Measurements from ENCODE around the gene TGFBI.
"Not testable (repeated sequence)": the region's sequence is repeated elsewhere in the genome, so short reads cannot be mapped to it uniquely, and the experiment has no call there.

TGFBI gene

DNA sequence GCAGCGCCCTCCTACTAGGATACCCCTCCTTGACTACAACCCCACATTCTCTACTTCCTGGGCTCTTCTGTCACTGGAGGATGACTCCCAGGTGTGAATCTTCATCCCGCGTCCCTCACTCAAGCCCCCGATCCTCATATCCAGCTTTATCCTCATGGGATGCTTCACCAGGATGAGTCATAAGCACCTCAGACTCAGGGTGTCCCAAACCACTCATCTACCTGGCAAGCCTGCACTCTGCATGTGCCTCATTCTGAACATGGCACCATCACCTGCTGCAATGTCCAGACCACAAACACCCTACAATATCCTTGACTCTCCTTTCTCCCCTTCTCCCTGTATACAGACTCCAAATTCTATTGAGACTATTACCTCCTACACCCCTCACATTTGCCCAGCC is 1.5 kb upstream of the TGFBI start:
- no peak for DNase-seq

DNA sequence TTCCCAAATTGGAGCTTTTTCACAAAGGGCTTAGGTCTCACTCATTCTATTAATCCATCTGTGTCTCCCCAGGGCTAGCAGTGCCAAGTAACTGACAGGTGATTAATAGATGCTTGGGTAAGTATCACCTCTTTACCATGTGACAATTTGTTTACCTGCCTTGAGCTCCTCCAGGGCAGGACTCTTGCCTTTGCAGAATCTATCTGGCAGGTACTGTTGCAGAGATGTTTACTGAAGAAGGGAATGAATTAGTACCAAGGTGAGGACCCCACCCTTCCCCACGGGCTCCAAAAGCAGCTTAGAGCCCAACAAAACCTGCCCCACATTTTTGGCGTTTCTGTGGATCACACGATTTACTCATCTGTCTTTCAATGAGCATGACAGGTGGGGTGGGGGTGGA is 698 bp upstream of the TGFBI start:
- DNase-seq, result no peak

DNA sequence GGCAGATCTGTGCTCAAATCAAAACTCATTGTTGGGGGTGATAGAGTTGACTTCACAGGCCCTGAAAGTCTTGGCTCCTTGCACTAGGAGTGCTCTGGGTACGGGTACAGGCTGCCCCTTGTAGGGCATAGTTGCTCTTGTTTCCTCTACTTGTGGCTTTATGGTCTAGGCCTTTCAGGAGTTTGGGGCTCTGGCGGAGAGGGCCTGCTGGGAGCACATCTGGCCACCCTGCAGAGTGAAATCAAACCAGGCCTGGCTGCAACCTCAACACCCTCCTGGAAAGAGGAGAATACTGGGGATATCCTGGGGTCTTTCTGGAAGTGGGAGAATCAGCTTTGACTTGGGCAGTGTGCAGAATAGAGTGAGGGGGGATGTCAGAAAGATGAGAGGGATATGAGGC is 1.5 kb downstream of the TGFBI start:
- DNase-seq, result no peak

DNA sequence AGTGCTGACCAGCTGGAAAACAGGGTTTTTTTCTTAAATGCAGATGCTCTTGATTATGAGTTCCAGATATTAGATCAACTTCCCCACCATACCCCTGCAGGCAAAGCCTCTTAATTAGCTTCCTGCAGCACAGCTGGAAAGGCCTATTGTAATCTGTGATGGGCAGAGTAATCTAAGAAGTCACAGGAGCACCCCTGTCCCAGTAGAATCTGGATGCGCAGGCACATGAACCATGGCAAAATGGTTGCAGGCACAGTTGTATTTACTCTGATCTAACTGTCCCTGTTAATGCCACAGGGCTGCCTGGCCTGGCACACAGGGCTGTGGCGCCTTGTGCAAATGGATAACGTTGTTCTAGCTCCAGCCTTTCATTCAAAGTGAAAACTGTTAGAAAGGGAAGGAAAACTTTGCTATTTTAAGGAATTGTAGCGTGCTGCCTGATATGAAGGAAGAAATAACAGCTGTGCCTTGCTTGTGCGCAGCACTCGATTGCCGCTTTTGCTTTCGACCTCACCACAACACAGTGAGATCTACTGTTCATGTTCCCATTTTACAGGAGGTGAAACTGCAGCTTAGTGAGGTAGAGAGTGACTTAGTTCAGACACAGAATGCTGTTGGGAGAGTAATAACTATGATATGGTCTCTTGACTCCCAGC is 2.3 kb downstream of the TGFBI start:
- DNase-seq, result no peak

DNA sequence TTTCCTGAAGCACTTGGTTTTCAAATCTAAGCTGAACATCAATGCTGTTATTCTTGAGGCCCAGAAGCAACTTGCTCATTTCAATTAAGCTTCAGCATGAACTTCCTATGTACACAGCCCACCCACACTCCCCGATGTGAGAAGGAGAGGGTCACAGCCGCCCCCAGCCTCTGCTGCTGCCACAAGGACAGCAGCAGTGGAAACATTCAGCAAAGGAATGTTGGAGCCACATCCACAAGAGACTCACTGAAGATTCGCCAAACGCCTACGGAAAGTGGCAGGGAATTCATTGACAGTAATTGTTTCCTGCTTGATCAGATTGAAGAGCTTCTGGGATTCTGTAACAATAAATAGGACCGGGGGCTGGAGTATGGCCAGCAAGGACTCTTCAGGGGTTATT is 2.9 kb downstream of the TGFBI start:
- no peak for DNase-seq

DNA sequence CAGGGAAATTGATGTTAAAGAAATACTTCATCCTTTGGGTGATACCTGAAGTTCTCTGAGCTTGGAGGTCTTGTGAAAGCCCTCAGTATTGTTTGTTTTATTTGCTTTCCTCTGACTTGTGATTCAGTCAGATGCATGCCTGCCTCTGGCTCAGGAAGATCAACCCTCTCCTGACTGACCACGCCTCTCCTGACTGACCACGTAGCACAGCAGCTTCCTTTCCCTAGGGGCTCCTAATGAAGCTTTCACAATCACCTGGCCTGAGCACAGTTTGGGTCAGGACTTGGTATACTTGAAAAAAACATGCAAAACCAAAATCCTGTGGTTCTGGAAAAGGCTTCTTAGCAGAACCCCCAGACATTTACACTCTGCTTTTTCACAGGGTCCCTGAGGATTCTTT is 3.8 kb downstream of the TGFBI start:
- no peak for DNase-seq

DNA sequence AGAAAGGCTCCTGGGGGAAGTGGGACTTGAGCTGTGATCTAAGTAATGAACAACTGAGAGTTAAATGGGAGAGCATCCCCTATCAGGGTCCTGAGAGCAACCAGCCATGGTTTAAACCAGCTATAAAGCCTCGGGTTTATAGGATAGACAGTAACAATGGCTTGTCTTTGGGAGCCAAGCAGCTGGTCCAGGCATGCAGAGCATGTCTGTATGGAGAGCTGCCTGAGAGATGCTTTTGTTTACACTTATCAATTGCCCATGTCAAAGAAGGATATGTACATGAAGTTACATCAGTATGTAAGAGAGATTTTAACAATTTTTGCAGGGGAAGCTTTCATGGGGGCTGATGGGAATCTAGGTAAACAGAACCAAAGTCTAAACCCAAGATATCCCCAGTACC is 4.4 kb downstream of the TGFBI start:
- no peak for DNase-seq

DNA sequence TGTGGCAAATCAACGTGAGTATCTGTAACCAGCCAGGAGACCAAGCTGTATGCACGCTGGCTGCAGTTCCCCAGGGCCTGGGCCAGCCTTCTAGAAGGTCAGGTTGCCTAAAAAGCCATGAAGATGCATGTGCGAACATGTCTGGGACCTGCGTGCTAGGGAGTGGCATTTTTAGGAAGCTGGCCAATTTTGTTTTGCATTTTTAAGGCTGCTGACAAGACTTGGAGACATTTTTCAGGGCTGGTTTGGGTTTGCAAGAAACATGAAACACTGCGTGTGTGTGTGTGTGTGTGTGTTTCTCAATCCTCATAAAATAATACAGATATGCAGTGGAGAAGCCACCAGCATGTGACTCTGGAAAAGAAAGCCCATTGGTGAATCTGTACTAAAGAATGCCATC is 5.1 kb downstream of the TGFBI start:
- no peak for DNase-seq

DNA sequence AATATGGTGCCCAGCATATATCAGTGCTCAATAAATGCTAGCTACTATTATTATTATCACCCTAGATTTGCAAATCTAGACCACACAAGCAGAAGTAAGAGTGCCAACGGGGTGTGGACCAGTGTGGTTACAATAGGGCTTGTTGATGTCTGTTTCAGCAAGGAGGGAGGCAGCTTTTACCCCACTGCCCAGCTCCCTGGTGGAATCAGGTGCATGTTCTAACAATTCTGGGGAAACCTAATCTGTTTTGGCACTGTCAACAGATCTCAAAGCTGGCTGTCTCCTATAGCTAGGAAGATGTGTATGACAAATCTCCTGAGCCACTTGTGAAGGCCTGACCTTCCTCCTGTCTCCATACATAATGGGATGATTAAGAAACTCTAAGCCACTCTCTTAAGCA is 5.7 kb downstream of the TGFBI start:
- no peak for DNase-seq

DNA sequence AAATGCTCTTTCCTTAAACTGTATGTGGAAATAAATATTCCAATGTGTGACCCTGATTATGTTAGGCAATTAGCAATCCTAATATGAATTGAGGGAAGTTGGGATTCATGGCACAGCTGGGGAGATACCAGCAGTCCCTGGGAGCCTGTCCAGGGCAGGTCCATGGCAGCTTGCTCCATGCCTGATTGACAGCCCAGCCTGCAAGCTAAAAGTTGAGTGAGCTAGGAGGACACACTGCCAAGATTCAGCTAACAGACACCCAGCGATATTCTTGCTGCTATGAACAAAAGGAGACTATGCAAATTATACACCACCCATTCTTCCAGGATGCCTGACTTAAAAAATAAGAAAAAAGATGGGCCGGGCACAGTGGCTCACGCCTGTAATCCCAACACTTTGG is 6.2 kb downstream of the TGFBI start:
- DNase-seq, result no peak

DNA sequence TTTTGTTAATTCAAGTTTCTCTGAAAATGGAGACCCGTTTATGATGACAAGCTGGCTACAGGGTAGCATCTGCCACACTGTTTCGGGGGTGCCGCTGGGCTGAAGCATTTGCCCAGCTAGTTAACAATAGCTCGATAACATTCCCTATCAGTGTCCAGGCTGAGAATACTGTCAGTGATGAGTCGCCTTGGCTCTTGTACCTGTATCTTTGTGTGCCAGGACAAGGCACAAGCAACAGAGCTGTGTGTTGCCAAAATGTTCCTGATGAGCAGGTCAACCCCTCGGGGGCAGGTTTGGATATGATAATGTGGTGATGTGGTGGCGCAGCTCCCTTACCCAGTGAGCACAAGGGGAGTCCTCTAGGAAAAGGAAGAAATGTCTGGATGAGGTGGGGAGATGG is 7.0 kb downstream of the TGFBI start:
- no peak for DNase-seq

DNA sequence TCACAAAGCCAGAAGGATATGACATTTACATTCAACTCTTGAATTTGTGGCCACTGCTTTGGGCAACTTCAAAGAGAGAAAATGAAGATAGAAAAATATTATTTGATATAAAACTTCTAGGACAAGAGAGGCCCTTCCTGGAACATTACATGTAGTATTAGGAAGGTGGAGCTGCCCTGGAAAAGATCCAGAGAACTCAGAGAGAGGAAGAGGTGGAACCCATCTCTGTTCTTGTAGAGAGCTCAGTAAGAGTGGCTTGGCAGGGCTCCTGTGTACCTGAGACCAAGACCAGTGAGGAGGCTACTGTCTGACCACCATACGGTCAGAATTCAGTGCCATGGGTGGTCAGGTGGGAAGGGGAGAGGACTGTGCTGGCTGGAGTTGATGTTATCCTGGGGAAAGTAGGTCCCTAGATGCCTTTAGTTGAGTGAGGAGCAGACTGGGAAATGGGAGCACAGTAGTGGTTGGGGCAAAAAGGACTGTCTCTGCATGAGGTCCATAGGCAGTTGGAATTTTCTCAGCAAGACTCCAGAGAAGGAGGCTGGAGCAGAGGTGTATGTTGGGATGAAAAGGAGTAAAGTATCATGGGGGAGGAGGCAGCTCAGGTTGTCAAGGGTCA is 7.6 kb downstream of the TGFBI start:
- no peak for DNase-seq

DNA sequence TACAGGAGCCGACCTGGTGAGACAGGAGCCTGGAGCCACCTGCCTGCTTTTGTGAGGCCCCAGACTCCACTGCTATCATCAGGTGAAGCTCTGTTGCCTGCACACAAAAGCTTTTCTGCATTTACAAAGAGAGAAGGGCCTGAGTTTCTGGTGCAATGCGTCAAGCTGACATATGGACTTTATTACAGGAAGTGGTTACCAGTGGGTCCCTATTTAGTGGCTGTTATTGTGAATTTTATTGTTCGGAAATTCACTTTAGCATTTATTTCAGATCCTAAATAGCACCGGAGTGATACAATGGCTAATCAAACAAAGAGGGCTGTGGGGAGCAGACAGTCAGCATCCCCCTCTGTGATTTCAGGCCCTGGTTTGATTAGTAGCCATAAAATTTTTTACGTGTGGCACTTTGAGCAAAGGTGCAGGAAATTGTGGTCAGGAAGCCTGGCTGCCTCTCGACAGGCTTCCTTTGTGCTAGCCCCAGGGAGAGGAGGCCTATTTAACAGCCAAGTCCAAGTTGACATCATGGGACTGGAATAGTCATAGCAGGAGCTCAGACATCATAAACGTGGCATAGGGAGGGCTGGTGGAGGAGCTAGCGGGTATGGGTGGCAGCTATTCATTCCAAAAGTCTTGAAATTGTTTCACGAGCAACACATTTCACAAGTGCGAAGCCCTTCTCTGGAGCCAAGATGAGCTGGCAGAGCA is 8.4 kb downstream of the TGFBI start:
- peak; percentile 49 for DNase-seq

DNA sequence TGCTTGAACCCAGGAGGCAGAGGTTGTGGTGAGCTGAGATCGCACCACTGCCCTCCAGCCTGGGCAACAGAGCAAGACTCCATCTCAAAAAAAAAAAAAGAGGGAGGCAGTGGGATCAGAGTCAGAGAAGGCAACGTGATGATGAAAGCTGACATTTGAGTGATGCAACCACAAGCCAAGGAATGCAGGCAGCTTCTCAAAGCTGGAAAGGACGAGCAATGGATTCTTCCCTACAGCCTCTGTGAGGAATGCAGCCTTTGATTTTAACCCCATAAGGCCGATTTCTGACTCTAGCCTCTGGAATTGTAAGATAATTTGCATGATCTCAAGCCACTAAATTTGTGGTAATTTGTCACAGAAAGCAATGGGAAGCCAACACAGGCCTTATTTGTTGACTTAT is 9.8 kb downstream of the TGFBI start:
- DNase-seq, result no peak

DNA sequence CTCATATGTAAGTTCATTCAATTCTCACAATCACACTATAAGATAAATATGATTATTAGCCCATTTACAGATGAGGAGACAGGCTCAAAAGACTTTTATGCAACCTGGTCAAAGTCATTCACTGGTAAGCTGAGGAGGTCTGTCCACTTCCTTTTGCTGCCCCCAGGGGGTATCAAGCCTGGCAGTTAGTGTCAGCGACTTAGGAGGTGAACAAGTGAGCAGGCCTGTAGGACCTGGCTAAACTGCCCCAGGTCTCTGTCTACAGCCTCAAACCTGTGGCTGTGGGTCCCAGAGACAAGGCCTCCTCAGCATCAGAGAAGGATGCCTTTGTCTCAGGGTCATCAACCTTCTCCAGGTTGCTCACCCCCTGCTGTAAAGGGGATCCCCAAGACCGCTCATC is 10.4 kb downstream of the TGFBI start:
- no peak for DNase-seq

DNA sequence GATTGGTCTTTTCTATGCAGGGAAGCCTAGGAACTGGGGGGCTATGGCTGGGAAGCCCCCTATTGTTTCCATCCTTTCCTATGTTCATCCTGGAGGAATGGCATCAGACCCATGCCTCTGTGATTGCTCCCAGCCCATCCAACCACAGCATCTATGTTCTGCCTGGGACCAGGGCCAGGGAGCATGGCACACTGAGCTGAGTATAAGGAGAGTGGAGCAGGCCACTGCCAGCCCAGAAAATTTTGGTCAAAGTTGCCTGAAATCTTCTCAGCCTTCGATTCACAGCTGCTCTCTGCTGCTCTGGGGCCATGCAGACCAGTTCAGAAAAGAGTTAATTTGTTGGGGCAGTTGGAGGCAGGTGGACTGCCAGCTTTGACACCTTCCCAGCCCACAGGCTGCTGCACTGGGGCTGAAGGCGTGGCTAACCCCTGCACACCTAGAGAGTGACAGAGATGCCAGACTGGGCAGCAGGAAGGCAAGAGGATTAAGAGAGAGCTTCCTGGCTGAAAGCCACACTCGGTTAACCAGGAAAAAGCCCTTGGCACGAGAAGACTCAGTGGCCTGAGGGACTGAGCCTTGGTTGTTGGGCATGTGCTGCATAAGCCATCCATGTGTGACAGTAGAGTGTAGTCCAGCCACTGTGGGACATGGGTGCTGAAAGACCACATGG is 12.1 kb downstream of the TGFBI start:
- no peak for DNase-seq

DNA sequence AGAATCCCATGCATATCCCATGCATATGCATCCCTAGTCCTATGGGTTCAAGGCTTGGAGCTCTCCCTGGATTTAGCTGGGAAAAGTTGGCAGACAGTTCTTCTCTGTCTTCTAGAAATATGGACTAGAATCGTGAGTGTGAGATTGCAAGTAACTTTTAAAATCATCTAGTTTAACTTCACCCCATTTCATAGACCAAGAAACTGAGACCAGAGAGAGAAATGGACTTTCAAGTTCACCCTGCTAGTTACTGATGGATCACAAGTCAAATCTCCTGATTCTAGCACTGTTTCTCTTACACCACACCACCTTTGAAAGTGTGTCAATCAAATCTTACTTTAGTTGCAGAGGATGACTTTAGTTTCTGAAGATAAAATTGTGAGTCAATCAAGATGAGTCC is 13.4 kb downstream of the TGFBI start:
- DNase-seq, result no peak

DNA sequence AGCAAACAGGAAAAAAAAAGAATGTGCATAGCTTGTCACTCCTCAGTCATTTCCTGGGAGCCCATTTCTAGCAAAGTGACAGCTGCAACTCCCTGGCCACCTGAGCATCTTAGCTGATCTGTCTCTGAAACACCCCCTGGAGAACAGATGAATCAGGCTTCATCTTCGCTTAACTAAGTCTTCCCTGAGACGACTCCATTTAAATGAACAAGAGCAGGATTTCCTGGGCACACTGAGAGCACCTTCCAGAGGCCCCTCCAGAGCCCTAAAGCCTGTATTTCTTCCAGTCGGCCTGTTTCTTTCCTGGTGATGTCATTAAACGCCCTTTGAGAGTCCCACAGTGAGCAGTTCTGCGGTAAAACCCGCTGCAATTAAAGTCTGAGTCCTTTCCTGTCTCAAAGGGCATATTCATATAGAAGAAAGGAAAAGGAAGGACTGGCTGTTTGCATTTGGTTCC is 13.9 kb downstream of the TGFBI start:
- DNase-seq, result peak; percentile 11

DNA sequence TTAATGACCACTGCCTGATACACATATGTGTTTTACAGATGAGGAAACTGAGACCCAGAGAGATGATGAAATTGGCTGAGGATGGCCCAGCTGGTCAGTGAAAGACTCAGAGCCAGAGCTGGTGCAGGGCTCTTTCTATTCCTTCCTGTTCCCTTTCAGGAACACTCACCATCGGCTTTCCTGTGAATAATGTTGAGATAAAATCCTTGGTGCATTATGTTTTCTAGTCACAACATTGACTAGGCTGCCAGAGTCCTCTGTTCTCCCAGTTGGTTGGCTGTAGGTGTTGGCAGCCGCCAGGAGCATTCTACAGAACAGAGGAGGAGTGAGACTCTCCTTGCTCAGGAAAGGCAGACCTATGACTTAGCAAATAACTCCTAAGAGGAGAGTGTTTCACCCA is 14.8 kb downstream of the TGFBI start:
- DNase-seq, result no peak

DNA sequence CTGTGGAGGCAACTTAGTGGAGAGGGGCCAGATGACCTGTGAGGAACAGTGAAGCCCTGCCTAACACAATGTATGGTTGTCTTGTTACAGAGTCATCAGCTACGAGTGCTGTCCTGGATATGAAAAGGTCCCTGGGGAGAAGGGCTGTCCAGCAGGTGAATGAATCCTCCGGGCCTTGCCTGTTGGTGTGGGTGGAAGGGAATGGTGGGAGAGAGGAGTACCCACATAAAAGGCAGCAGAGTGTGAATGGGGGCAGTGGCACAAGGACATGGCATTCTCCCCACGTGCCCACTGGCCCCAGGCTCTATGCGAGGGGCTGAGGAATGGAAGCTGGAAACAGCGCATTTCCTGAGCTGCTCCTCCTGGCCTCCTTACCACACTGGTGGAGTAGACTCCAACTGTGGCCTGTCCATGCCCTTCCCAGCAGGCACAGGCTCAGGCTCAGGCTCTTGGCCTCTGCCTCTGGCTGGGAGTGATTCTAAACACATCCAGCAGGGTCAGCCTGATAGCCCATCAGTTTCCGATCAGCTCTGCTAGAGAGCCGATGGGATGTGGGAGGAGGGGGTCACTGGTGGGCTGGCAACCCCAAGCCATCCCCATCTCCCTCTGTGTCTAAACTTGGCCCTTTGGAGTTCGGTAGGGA is 15.3 kb downstream of the TGFBI start:
- DNase-seq, result no peak

DNA sequence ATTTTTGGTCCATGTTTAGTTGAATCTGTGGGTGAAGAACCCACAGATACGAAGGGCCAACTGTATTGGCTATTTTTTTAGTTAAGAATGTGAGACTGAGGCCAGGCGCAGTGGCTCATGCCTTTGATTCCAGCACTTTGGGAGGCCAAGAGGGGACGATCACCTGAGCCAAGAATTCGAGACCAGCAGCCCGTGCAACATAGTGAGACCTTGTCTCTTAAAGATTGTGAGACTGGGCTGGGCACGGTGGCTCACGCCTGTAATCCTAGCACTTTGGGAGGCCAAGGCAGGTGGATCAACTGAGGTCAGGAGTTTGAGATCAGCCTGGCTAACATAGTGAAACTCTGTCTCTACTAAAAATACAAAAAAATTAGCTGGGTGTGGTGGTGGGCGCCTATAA is 16.2 kb downstream of the TGFBI start:
- DNase-seq, result not testable (repeated sequence)

DNA sequence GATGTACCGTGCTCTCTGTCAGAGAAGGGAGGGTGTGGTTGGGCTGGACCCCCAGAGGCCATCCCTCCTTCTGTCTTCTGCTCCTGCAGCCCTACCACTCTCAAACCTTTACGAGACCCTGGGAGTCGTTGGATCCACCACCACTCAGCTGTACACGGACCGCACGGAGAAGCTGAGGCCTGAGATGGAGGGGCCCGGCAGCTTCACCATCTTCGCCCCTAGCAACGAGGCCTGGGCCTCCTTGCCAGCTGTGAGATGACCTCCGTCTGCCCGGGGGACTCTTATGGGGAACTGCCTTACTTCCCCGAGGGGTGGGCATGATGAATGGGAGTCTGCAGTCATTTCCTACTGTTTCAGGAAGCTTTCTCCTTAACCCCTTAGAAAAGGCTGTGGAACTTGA is 17.5 kb downstream of the TGFBI start:
- no peak for DNase-seq

DNA sequence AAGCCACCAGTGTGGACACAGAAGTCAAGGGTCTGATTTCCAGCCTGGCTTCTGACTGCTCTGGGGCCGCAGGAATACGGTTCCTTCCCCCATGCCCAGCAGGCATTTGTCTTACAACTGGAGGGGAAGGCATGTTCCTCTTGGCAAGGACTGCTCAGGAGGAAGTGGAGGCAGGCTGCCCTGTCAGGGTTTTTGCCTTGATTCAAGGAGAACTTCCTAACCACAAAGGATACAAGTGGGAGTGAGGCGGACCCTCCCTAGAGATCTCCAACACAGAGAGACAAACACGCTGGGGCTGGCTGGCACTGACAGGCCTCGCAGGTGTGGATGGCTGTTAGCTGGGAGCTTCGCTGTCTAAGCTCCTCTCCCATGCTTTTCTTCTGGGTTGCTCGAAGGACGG is 19.1 kb downstream of the TGFBI start:
- DNase-seq, result peak; percentile 32

DNA sequence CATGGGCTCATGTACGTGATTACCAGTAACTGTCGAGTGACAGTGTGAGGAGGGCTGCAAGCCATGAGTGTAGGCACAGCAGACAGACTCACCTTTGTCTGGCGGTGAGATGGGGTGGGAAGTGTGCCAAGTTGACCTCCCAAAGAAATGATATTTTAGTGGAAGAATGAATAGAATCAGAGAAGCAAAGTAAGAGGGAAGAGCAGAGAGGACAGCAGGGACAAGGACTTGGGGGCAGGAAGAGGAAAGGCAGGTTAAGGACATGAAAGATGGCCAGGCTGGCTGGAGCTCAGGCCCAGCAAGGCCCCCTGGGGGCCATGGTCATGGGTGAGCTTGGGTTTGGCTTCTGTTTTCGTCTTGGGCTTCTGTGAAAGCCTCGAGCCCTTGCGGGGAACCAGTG is 20.2 kb downstream of the TGFBI start:
- DNase-seq, result no peak
